Gastroesophageal sphincter (tissue), 3 donors: ENCODE results near the gene FAM151A.

ENCODE experiments used
- CTCF ChIP-seq, 4 experiments: fragments of 200-600 bp in 2 of 4; fragments of 450-650 bp in 2 of 4; sonication (generic) in 1 of 4; IDR thresholded peaks; one replicate each; pipeline ENCODE4 v1.5.1; 2017 to 2019; ENCODE audit warnings: antibody characterized with exemption in 4 of 4, mild to moderate bottlenecking in 2 of 4, moderate library complexity in 2 of 4
- EP300 ChIP-seq: sonication (generic); formaldehyde crosslinking; IDR thresholded peaks from one replicate; pipeline ENCODE4 v1.6.1; 2017; ENCODE audit warnings: antibody characterized with exemption, mild to moderate bottlenecking

GRCh38 chr1:54600947-54601721 is 22.2 kb downstream of the FAM151A start:
- TF ChIP-seq CTCF (IDR thresholded peaks at IDR 0.05) (no peak), EP300 (no peak)
